ENCODE results near the gene CD109.

Gene CD109

GRCh38 chr6:73728548-73729205 is 32.7 kb downstream of the CD109 start:
- DNase-seq, result no peak

GRCh38 chr6:73731285-73731684 is 35.3 kb downstream of the CD109 start:
- no peak for DNase-seq

GRCh38 chr6:73732845-73733675 is 37.1 kb downstream of the CD109 start:
- DNase-seq, result peak in 10 of 14 donors; percentile 8 to 31 (median 18)

- DNase-seq, result no peak
Measured at GRCh38 chr6:73733791-73734190, 37.8 kb downstream of the CD109 start.

- no peak for DNase-seq
Measured at GRCh38 chr6:73734832-73735453, 38.9 kb downstream of the CD109 start.

- no peak for DNase-seq
Measured at GRCh38 chr6:73738367-73739028, 42.5 kb downstream of the CD109 start.

- peak in 1 of 14 donors; percentile 2 for DNase-seq
Measured at GRCh38 chr6:73739096-73739495, 43.1 kb downstream of the CD109 start.

GRCh38 chr6:73742433-73742832 is 46.4 kb downstream of the CD109 start:
- peak in 1 of 14 donors; percentile 4 for DNase-seq

GRCh38 chr6:73743081-73743480 is 47.1 kb downstream of the CD109 start:
- DNase-seq, result no peak

GRCh38 chr6:73743556-73743955 is 47.6 kb downstream of the CD109 start:
- no peak for DNase-seq

GRCh38 chr6:73746787-73747186 is 50.8 kb downstream of the CD109 start:
- no peak for DNase-seq

- DNase-seq, result no peak
Measured at GRCh38 chr6:73747289-73747688, 51.3 kb downstream of the CD109 start.

GRCh38 chr6:73752943-73753342 is 56.9 kb downstream of the CD109 start:
- no peak for DNase-seq

GRCh38 chr6:73766040-73766439 is 70.0 kb downstream of the CD109 start:
- no peak for DNase-seq

GRCh38 chr6:73768558-73768957 is 72.6 kb downstream of the CD109 start:
- no peak for DNase-seq

- DNase-seq, result no peak
Measured at GRCh38 chr6:73769976-73770375, 74.0 kb downstream of the CD109 start.

GRCh38 chr6:73774311-73774774 is 78.3 kb downstream of the CD109 start:
- no peak for DNase-seq

- no peak for DNase-seq
Measured at GRCh38 chr6:73779943-73780342, 83.9 kb downstream of the CD109 start.

GRCh38 chr6:73782911-73783310 is 86.9 kb downstream of the CD109 start:
- DNase-seq, result no peak

- no peak for DNase-seq
Measured at GRCh38 chr6:73784726-73785505, 88.9 kb downstream of the CD109 start.

GRCh38 chr6:73790574-73790973 is 94.6 kb downstream of the CD109 start:
- no peak for DNase-seq

- DNase-seq, result no peak
Measured at GRCh38 chr6:73791336-73791735, 95.3 kb downstream of the CD109 start.

All from C1 segment of cervical spinal cord (tissue), 14 donors.